ENCODE measurements around the gene ARFGAP1.

DNA sequence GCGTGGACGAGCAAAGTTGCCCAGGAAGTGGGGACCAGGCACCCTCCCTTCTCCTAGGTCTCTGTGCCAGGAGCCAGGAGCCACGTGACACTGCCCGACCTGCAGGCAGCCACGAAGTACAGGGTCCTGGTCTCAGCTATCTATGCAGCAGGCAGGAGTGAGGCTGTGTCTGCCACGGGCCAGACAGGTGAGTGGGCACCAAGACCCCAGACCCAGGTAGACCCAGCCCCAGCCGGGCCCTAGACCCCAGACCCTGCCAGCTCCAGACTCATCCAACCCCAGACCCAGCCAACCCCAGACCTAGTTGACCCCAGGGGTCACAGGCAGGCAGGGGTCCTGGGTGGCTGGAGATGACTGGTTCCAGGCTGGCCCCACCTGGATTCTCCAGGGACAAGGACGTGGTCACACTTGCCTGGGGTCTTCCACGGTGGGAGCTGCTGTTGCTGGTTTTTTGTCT, 41.4 kb downstream of the ARFGAP1 start:
- TF ChIP-seq, protein P1, sequence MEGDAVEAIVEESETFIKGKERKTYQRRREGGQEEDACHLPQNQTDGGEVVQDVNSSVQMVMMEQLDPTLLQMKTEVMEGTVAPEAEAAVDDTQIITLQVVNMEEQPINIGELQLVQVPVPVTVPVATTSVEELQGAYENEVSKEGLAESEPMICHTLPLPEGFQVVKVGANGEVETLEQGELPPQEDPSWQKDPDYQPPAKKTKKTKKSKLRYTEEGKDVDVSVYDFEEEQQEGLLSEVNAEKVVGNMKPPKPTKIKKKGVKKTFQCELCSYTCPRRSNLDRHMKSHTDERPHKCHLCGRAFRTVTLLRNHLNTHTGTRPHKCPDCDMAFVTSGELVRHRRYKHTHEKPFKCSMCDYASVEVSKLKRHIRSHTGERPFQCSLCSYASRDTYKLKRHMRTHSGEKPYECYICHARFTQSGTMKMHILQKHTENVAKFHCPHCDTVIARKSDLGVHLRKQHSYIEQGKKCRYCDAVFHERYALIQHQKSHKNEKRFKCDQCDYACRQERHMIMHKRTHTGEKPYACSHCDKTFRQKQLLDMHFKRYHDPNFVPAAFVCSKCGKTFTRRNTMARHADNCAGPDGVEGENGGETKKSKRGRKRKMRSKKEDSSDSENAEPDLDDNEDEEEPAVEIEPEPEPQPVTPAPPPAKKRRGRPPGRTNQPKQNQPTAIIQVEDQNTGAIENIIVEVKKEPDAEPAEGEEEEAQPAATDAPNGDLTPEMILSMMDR (IDR thresholded peaks at IDR 0.05; ENCODE audit: borderline replicate concordance, extremely low read depth, low read length, poor library complexity, severe bottlenecking) = no peak
- no peak for TF ChIP-seq EZH2 (IDR thresholded peaks at IDR 0.05; ENCODE audit: borderline replicate concordance, low read depth, low read length, severe bottlenecking)

Measured in DND-41 (cell line).